Stomach smooth muscle (tissue), 2 donors: Measurements from ENCODE around the gene PDE1A.

Experiments used
- H3K27ac ChIP-seq: one replicate; pipeline ENCODE4 v1.7.0; 2013; ENCODE audit warnings: mild to moderate bottlenecking, low read length, inconsistent platforms
- H3K27me3 ChIP-seq, 2 donors: one replicate each; pipeline ENCODE4 v1.7.0; 2013; ENCODE audit warnings: low read length in 2 of 2; ENCODE audit not compliant: insufficient read depth in 2 of 2, control insufficient read depth in 1 of 2
- H3K36me3 ChIP-seq, 2 donors: one replicate each; pipeline ENCODE4 v1.7.0; 2013; ENCODE audit warnings: low read length in 2 of 2; ENCODE audit not compliant: control insufficient read depth in 2 of 2, insufficient read depth in 2 of 2
- H3K4me1 ChIP-seq: one replicate; pipeline ENCODE4 v1.7.0; 2013; ENCODE audit warnings: low read length; ENCODE audit not compliant: control insufficient read depth, insufficient read depth
- H3K4me3 ChIP-seq, 2 donors: one replicate each; pipeline ENCODE4 v1.7.0; 2013; ENCODE audit warnings: low read length in 2 of 2
- H3K9ac ChIP-seq, 2 donors: one replicate each; pipeline ENCODE4 v1.7.0; 2013; ENCODE audit warnings: low read length in 2 of 2, mild to moderate bottlenecking in 1 of 2
- H3K9me3 ChIP-seq, 2 donors: one replicate each; pipeline ENCODE4 v1.7.0; 2013; ENCODE audit warnings: low read length in 2 of 2; ENCODE audit not compliant: control insufficient read depth in 2 of 2
- donor health status: healthy.
- donor health status: Pancreatic carcinoma.

Gene PDE1A

GRCh38 chr2:182115258-182115657, 311.6 kb downstream of the PDE1A start:
- H3K9ac ChIP-seq = no peak overlapping the region
- no peaks in the 10 kb centered on the region for H3K36me3 ChIP-seq

GRCh38 chr2:182113334-182113733, 313.5 kb downstream of the PDE1A start:
- Histone ChIP-seq H3K27me3 (no peaks in the 10 kb centered on the region), H3K9me3 (no peaks in the 10 kb centered on the region), H3K36me3 (no peaks in the 10 kb centered on the region), H3K27ac (no peak overlapping the region), H3K4me3 (no peak overlapping the region), H3K4me1 (no peaks in the 10 kb centered on the region), H3K9ac (no peak overlapping the region)

More at GRCh38 chr2:182115258-182115657, 311.6 kb downstream of the PDE1A start:
- H3K4me3 ChIP-seq = no peak overlapping the region
- H3K4me1 ChIP-seq = no peaks in the 10 kb centered on the region
- no peak overlapping the region for H3K27ac ChIP-seq
- no peaks in the 10 kb centered on the region for H3K9me3 ChIP-seq
- H3K27me3 ChIP-seq = no peaks in the 10 kb centered on the region

GRCh38 chr2:182110347-182110746, 316.5 kb downstream of the PDE1A start:
- Histone ChIP-seq H3K27ac (no peak overlapping the region), H3K9ac (no peak overlapping the region)

GRCh38 chr2:182103526-182103925, 323.3 kb downstream of the PDE1A start:
- Histone ChIP-seq H3K27me3 (no peaks in the 10 kb centered on the region), H3K4me3 (no peak overlapping the region), H3K9ac (no peak overlapping the region), H3K4me1 (no peaks in the 10 kb centered on the region), H3K27ac (no peak overlapping the region), H3K9me3 (no peaks in the 10 kb centered on the region), H3K36me3 (no peaks in the 10 kb centered on the region)

More at GRCh38 chr2:182110347-182110746, 316.5 kb downstream of the PDE1A start:
- Histone ChIP-seq H3K27me3 (no peaks in the 10 kb centered on the region), H3K4me3 (no peak overlapping the region), H3K4me1 (no peaks in the 10 kb centered on the region), H3K36me3 (no peaks in the 10 kb centered on the region), H3K9me3 (no peaks in the 10 kb centered on the region)

GRCh38 chr2:182101263-182101662, 325.6 kb downstream of the PDE1A start:
- Histone ChIP-seq H3K9ac (no peak overlapping the region), H3K27ac (no peak overlapping the region), H3K4me1 (no peaks in the 10 kb centered on the region), H3K36me3 (no peaks in the 10 kb centered on the region), H3K9me3 (no peaks in the 10 kb centered on the region), H3K27me3 (no peaks in the 10 kb centered on the region), H3K4me3 (no peak overlapping the region)

GRCh38 chr2:182098648-182099047, 328.2 kb downstream of the PDE1A start:
- Histone ChIP-seq H3K9me3 (no peaks in the 10 kb centered on the region), H3K4me3 (no peak overlapping the region)

GRCh38 chr2:182097571-182098164, 329.2 kb downstream of the PDE1A start:
- no peak overlapping the region for H3K9ac ChIP-seq
- no peak overlapping the region for H3K27ac ChIP-seq
- no peaks in the 10 kb centered on the region for H3K4me1 ChIP-seq
- H3K36me3 ChIP-seq = no peaks in the 10 kb centered on the region
- H3K9me3 ChIP-seq = no peaks in the 10 kb centered on the region
- H3K4me3 ChIP-seq = no peak overlapping the region
- no peaks in the 10 kb centered on the region for H3K27me3 ChIP-seq

More at GRCh38 chr2:182098648-182099047, 328.2 kb downstream of the PDE1A start:
- no peak overlapping the region for H3K27ac ChIP-seq
- H3K9ac ChIP-seq = no peak overlapping the region
- no peaks in the 10 kb centered on the region for H3K27me3 ChIP-seq
- H3K36me3 ChIP-seq = no peaks in the 10 kb centered on the region
- no peaks in the 10 kb centered on the region for H3K4me1 ChIP-seq

- no peak overlapping the region for H3K9ac ChIP-seq
- H3K4me3 ChIP-seq = no peak overlapping the region
- H3K4me1 ChIP-seq = no peaks in the 10 kb centered on the region
- H3K27ac ChIP-seq = no peak overlapping the region
- H3K27me3 ChIP-seq = no peaks in the 10 kb centered on the region
- H3K9me3 ChIP-seq = no peaks in the 10 kb centered on the region
- H3K36me3 ChIP-seq = no peaks in the 10 kb centered on the region
Measured at GRCh38 chr2:182090486-182090885, 336.4 kb downstream of the PDE1A start.
